Tibial nerve (tissue), 4 donors: ENCODE results near the gene IFITM10. TPM values are rescaled to one million over a fixed set of nuclear protein-coding genes. Genes with fewer than 3 reads are reported as not detected.
A peak's percentile ranks its signal among the peaks of the same experiment; 100 is the strongest.

Source experiments
- DNase-seq, 2 donors: peaks; one replicate each; pipeline ENCODE4 v3.0.0-alpha.2; 2019; ENCODE audit warnings: low spot score in 2 of 2
- H3K27ac ChIP-seq, 4 donors: fragments of 200-600 bp; sonication (generic) in 3 of 4; one replicate each; pipeline ENCODE4 v1.5.1; 2017 to 2019; ENCODE audit warnings: mild to moderate bottlenecking in 1 of 4
- H3K27me3 ChIP-seq, 2 donors: fragments of 200-600 bp; sonication (generic) in 1 of 2; one replicate each; pipeline versions ENCODE4 v1.5.1 to v1.6.0; 2017 to 2019
- H3K36me3 ChIP-seq, 3 donors: fragments of 200-600 bp; sonication (generic); one replicate each; pipeline ENCODE4 v1.5.1; 2018 to 2019
- H3K4me1 ChIP-seq, 4 donors: fragments of 200-600 bp; sonication (generic) in 3 of 4; one replicate each; pipeline ENCODE4 v1.5.1; 2017 to 2019
- H3K4me3 ChIP-seq, 4 donors: fragments of 200-600 bp; sonication (generic) in 3 of 4; one replicate each; pipeline ENCODE4 v1.5.1; 2017 to 2019; ENCODE audit warnings: mild to moderate bottlenecking in 1 of 4, moderate library complexity in 1 of 4
- H3K9me3 ChIP-seq, 4 donors: fragments of 200-600 bp; sonication (generic) in 3 of 4; one replicate each; pipeline ENCODE4 v1.5.1; 2017 to 2019
- EP300 ChIP-seq, 2 donors: sonication (generic); formaldehyde crosslinking; IDR thresholded peaks; one replicate each; pipeline ENCODE4 v1.6.1; 2017; ENCODE audit warnings: antibody characterized with exemption in 2 of 2, mild to moderate bottlenecking in 1 of 2
- POLR2A ChIP-seq, 2 donors: fragments of 450-650 bp; IDR thresholded peaks; one replicate each; pipeline ENCODE4 v1.6.1; 2017; ENCODE audit warnings: antibody characterized with exemption in 2 of 2, mild to moderate bottlenecking in 2 of 2, moderate library complexity in 2 of 2
- WGBS, 2 donors: methylation state at CpG; one replicate each; pipeline ENCODE4 v1.1.5; 2018; 5-methylcytosine and 5-hydroxymethylcytosine counted together
- total RNA-seq, 4 donors: library from RNA; depleted of rRNA; stranded (reverse); fragments of >200 nt; gene quantifications; one replicate each; pipeline ENCODE4 v1.1.0, GENCODE V29; 2016
- TF ChIP-seq, protein P1 (sequence below), 5 experiments: fragments of 200-600 bp in 3 of 5; fragments of 450-650 bp in 2 of 5; sonication (generic) in 3 of 5; IDR thresholded peaks; one replicate each; pipeline ENCODE4 v1.5.1; 2016 to 2019; ENCODE audit warnings: antibody characterized with exemption in 5 of 5, mild to moderate bottlenecking in 3 of 5, moderate library complexity in 2 of 5

Gene IFITM10
- total RNA-seq, 4 donors from 2014 or later, result 5.9 to 54.9 (median 13.8) TPM

DNA sequence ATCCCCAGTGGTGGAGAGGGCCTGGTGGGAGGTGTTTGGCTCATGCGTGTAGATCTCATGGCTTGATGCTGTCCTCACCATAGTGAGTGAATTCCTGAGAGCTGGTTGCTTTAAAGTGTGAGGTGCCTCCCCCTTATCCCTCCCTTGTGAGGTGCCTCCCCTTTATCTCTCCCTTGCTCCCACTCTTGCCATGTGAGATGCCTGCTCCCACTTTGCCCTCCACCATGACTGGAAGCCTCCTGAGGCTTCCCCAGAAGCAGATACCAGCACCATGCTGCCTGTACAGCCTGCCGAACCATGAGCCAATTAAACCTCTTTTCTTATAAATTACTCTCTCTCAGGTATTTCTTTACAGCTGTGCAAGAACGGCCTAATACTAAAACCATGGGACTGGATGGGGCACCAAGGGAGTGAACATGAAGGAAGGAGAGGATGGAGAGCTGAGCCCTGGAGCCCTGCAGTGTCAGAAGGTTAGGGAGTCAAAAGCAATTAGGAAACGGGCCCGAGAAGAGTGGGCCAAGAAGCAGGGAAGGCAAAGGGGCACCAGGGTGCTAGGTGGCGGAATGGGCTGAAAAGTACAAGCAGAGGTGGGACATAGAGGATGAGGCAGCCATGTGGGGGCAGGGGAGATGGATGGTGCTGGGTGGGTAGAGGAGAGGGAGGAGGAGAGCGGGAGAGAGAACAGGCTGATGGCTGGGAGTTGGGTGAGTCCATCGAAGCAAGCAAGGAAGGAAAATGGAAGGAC lies 9.4 kb downstream of the IFITM10 start:
- Histone ChIP-seq H3K27ac (no peak overlapping the region), H3K4me1 (peaks cover 0 to 19% (median 4%) of the 10 kb centered on the region in 4 donors), H3K9me3 (peaks cover 0 to 22% (median 5%) of the 10 kb centered on the region in 4 donors), H3K27me3 (peaks cover 0 to 12% of the 10 kb centered on the region in 2 donors), H3K36me3 (no peaks in the 10 kb centered on the region), H3K4me3 (no peak overlapping the region)
- TF ChIP-seq EP300 (IDR thresholded peaks at IDR 0.05), result no peak
- TF ChIP-seq POLR2A (IDR thresholded peaks at IDR 0.05), result no peak
- TF ChIP-seq, protein P1, sequence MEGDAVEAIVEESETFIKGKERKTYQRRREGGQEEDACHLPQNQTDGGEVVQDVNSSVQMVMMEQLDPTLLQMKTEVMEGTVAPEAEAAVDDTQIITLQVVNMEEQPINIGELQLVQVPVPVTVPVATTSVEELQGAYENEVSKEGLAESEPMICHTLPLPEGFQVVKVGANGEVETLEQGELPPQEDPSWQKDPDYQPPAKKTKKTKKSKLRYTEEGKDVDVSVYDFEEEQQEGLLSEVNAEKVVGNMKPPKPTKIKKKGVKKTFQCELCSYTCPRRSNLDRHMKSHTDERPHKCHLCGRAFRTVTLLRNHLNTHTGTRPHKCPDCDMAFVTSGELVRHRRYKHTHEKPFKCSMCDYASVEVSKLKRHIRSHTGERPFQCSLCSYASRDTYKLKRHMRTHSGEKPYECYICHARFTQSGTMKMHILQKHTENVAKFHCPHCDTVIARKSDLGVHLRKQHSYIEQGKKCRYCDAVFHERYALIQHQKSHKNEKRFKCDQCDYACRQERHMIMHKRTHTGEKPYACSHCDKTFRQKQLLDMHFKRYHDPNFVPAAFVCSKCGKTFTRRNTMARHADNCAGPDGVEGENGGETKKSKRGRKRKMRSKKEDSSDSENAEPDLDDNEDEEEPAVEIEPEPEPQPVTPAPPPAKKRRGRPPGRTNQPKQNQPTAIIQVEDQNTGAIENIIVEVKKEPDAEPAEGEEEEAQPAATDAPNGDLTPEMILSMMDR (IDR thresholded peaks at IDR 0.05), result no peak
- 77 to 79% methylated on average over 8 of the region's 8 CpGs for whole genome bisulfite sequencing, 2 donors
- DNase-seq, result no peak

DNA sequence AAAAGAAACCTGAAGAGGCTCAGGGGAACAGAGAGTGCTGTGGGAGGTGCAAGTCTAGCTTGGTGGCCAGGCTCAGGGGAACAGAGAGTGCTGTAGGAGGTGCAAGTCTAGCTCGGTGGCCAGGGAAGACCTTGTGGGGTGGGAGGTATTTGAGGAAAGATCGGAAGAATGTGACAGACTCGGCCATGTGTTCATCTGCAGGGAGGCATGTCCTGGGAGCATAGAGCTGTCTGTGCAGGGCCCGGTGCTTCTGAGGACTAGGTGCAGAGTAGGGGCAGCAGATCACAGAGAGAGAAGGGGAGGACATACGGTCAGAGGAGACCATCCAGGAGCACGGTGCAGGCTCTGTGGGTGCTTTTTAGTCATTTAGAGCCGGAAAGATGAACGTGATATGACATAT lies 10.8 kb downstream of the IFITM10 start:
- Histone ChIP-seq H3K36me3 (no peaks in the 10 kb centered on the region), H3K4me1 (peaks cover 0 to 11% (median 3%) of the 10 kb centered on the region in 4 donors), H3K4me3 (no peak overlapping the region), H3K9me3 (peaks cover 0 to 25% (median 5%) of the 10 kb centered on the region in 4 donors), H3K27ac (no peak overlapping the region), H3K27me3 (peaks cover 0 to 26% of the 10 kb centered on the region in 2 donors)
- DNase-seq, result no peak
- no peak for TF ChIP-seq EP300 (IDR thresholded peaks at IDR 0.05)
- no peak for TF ChIP-seq POLR2A (IDR thresholded peaks at IDR 0.05)
- TF ChIP-seq, protein P1 (IDR thresholded peaks at IDR 0.05), result no peak
- WGBS, 2 donors, result 69 to 70% methylated on average over 8 of the region's 8 CpGs

DNA sequence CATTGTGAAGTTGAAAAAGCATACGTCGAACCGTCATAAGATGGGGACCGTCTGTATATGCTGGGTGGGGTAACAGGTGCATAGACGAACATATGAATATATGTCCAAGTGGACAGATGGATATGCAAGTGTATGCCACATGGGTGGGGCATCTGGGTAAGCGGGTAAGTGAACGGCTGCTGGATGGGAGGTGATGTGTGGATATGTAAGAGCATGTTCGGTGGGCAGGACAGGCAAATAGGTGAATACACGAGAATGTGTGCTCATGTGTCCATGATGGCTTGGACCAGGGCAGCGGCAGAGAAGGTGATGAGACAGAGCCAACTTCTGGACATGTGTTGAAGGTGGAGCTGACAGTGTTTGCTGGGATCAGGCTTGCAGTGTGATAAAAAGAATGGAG lies 12.0 kb downstream of the IFITM10 start:
- H3K27me3 ChIP-seq, result peaks cover 0 to 36% of the 10 kb centered on the region in 2 donors
- no peaks in the 10 kb centered on the region for H3K36me3 ChIP-seq
- 91% methylated on average over 10 of the region's 10 CpGs for WGBS, 2 donors
- TF ChIP-seq POLR2A (IDR thresholded peaks at IDR 0.05), result no peak
- peak in 1 of 2 donors; percentile 19 for TF ChIP-seq EP300 (IDR thresholded peaks at IDR 0.05)
- no peak for DNase-seq
- peaks cover 0 to 25% (median 5%) of the 10 kb centered on the region in 4 donors for H3K9me3 ChIP-seq
- H3K4me1 ChIP-seq, result no peaks in the 10 kb centered on the region
- no peak overlapping the region for H3K4me3 ChIP-seq
- H3K27ac ChIP-seq, result no peak overlapping the region

DNA sequence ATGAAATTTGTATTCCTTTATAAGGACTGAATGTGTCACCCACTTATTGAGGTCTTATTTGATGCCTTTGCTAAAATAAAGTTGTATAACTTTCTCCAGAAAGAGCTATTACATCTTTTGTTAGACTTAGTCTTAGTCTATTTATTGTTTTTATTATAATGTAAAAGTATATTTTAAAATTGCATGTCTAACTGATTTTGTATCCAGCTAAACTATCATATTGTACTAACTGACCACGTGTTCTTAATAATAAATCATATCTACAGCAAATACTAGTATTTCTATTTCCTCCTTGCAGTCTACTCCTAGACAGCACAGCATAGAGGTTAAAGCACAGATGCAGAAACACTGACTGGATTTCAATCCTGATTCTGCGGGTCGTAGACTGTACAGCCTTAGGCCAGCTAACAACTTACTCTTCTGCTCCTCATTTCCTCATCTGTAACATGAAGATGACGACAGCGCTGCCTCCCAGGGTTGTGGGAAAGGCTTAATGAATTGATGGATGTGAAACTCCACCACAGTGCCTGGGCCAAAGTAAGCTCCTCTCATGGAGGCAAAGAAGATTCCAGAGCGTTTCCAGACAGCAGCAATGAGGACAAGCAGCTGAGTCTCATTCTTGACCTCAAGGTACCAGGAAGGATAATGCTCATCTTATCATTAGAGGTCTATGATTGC lies 13.2 kb downstream of the IFITM10 start:
- DNase-seq, result no peak
- no peak overlapping the region for H3K4me3 ChIP-seq
- peaks cover 0 to 25% (median 5%) of the 10 kb centered on the region in 4 donors for H3K9me3 ChIP-seq
- H3K4me1 ChIP-seq, result no peaks in the 10 kb centered on the region
- TF ChIP-seq EP300 (IDR thresholded peaks at IDR 0.05) (no peak), POLR2A (IDR thresholded peaks at IDR 0.05) (no peak)
- TF ChIP-seq, protein P1 (IDR thresholded peaks at IDR 0.05), result no peak
- WGBS, 2 donors, result 85 to 89% methylated on average over 6 of the region's 6 CpGs
- no peaks in the 10 kb centered on the region for H3K36me3 ChIP-seq
- peaks cover 0 to 48% of the 10 kb centered on the region in 2 donors for H3K27me3 ChIP-seq
- H3K27ac ChIP-seq, result no peak overlapping the region

DNA sequence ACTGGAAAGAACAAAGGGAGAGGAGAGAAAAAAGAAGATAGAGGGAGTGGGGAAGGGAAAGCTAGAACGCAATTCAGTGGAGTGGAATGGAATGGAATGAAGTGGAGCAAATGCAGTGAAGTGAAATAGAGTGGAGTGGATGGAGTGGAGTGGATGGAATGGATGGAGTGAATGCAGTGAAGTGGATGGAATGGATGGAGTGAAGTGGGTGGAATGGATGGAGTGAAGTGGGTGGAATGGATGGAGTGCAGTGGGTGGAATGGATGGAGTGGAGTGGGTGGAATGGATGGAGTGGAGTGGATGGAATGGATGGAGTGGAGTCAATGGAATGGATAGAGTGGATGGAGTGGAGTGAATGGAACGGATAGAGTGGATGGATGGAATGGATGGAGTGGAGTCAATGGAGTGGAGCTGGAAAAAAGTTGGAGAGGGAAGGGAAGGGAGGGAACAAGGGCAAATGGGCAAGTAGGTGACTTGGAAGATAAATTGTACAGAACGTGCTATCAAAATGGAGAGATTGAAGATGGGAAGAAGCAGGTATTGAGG lies 13.9 kb downstream of the IFITM10 start:
- TF ChIP-seq POLR2A (IDR thresholded peaks at IDR 0.05) (no peak), EP300 (IDR thresholded peaks at IDR 0.05) (no peak)
- TF ChIP-seq, protein P1 (IDR thresholded peaks at IDR 0.05), result no peak
- WGBS, 2 donors, result 61 to 63% methylated on average over 3 of the region's 3 CpGs
- no peak overlapping the region for H3K4me3 ChIP-seq
- peaks cover 0 to 55% of the 10 kb centered on the region in 2 donors for H3K27me3 ChIP-seq
- no peak overlapping the region for H3K27ac ChIP-seq
- no peaks in the 10 kb centered on the region for H3K4me1 ChIP-seq
- no peak for DNase-seq
- peaks cover 0 to 25% (median 5%) of the 10 kb centered on the region in 4 donors for H3K9me3 ChIP-seq
- no peaks in the 10 kb centered on the region for H3K36me3 ChIP-seq
